ENCODE data around the gene KIF26B.

The KIF26B gene

GRCh38 chr1:245207056-245207638, 52.4 kb downstream of the KIF26B start:
- DNase-seq (ENCODE audit: low read depth in 2 of 3, low spot score in 1 of 3): no peak

DNA sequence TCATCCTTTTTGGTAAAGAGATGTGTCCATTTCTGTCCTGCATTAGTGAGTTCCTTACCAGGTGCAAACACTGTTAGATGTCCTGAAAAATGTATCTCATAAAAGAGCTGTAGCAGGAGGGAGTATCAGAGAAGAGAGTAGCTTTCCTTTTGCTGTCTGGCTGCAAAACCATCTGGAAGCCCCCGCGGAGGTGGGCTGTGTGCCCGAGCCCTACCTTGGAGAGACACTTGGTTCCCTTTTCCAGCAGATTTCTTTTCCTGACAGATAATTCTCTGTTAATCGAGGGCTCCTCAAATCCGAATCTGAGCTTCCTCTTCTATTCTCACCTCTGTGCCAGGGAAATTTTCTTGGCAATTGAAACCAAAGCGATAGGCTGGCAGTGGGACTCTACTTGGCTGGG, 53.0 kb downstream of the KIF26B start:
- DNase-seq (ENCODE audit: low read depth in 2 of 3, low spot score in 1 of 3): no peak

GRCh38 chr1:245209658-245210435, 55.1 kb downstream of the KIF26B start:
- DNase-seq (ENCODE audit: low read depth in 2 of 3, low spot score in 1 of 3): no peak

GRCh38 chr1:245211035-245211749, 56.4 kb downstream of the KIF26B start:
- DNase-seq (ENCODE audit: low read depth in 2 of 3, low spot score in 1 of 3): no peak

GRCh38 chr1:245211761-245212160, 57.0 kb downstream of the KIF26B start:
- no peak for DNase-seq (ENCODE audit: low read depth in 2 of 3, low spot score in 1 of 3)

DNA sequence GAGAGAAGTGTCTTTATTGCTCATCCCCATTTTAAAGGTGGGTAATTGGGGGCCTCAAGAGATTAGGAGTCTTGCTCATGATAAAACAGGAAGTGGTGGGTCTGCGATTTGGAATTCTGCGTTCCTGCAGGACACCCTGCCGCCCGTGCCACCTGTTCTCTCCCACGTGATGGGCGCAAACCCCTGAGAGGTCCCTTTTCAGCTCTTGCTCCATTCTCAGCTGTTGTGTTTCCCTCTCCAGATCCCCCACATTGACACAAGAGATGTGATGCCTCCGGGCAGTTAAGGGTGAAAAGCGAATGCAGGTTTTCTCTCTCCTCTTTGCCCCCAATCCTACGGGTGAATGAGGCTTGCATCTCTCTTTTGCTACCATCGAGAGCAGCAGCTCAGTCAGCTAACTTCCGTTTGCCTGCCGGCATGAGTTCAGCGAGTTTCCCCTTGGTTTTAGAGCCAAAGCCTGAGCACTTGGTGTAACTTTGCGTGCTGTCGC, 57.5 kb downstream of the KIF26B start:
- DNase-seq (ENCODE audit: low read depth in 2 of 3, low spot score in 1 of 3): no peak

GRCh38 chr1:245213066-245213831, 58.5 kb downstream of the KIF26B start:
- DNase-seq (ENCODE audit: low read depth in 2 of 3, low spot score in 1 of 3): no peak

- no peak for DNase-seq (ENCODE audit: low read depth in 2 of 3, low spot score in 1 of 3)
Measured at GRCh38 chr1:245215071-245215470, 60.3 kb downstream of the KIF26B start.

DNA sequence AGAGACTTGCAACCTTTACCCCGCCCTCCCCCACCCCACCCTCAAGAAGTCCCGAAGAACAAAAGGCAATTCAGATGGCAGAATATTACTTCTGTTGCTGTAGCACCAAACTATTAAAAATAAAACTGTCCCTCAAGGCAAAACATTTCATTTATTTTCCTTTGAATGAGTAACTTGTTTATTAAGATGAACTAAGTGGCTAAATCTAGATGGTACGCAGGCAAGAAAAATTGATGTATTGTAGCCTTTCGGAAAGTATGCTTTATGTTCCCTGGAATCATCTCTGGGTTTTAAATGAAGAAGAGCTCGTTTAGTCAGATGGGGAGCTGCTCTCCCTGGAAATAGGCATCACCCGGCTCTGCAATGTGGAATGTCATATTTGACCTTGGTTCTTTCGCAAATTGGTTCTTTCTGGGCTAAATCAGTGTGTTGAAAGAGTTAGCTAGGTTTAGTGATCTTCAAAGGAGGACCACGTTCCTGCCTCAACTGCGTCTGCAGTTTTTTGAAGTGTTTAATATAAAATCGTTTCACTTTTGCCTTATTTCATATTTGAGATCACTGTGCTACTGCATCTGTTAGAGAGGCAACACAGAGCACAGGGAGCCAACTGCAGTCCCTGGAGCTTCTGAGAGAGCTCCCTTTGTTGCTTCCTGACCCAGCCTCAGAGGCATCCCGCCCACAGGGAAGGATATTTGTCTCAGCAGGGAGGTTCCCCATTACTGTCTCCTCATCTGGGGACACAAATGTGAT, 61.8 kb downstream of the KIF26B start:
- no peak for DNase-seq (ENCODE audit: low read depth in 2 of 3, low spot score in 1 of 3)

GRCh38 chr1:245217853-245218608, 63.2 kb downstream of the KIF26B start:
- DNase-seq (ENCODE audit: low read depth in 2 of 3, low spot score in 1 of 3): no peak

DNA sequence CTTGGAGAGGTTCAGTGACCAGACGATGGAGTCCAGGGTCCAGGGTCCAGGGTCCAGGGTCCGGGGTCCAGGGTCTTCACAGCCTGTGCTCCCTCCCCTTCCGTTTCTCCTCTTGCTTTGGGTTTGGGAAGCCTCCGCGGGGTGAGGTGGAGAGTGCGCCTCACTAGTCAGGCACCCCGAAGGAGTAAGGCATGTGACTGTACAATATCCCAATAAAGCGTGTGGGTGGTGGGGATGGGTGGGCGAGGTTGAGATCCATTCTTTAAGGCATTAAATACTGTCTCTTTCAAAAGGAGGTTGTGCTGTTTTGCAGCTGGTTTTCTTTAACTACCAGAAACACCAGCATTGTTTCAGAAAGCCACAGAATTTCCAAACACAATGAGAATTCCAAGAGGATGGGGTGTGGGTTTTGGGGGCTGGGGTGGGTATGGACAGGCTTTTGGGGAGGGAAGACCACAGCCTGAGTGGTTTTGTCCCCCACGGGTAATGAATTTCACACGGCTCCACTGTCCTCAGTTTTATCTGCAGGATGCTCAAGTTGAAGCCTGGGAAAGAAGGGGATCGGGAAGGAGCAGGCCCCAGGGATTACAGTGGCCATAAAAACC, 65.7 kb downstream of the KIF26B start:
- DNase-seq (ENCODE audit: low read depth in 2 of 3, low spot score in 1 of 3): no peak

GRCh38 chr1:245221805-245222204, 67.0 kb downstream of the KIF26B start:
- DNase-seq (ENCODE audit: low read depth in 2 of 3, low spot score in 1 of 3): no peak

DNA sequence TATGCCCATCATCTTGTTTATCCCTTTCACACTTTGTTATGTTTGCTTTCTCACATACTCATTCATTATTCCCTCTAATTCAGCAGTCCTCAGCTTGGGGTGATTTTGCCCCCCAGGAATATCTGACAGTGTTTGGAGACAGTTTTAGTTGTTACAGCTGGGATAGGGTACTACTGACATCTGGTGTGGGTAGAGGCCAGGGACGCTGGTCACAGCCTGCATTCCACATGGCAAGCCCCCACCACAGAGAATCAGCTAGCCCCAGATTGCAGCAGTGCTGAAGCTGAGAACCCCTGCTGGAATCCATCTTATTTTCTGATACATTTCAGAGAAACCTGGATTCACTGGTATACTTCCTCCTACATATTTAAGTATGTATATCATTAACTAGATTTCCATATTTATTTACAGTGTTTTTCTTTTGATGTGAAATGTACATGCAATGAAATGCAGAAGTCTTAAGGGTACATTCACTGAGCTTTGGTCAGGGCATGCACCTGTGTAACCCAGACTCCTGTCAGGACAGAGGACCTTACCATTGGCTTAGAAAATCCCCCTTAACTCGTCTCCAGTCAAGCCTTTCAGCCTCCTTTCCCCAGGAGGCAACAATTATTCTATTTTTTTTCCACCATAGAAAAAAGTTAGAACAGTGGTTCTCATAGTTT, 68.3 kb downstream of the KIF26B start:
- DNase-seq (ENCODE audit: low read depth in 2 of 3, low spot score in 1 of 3): no peak

DNA sequence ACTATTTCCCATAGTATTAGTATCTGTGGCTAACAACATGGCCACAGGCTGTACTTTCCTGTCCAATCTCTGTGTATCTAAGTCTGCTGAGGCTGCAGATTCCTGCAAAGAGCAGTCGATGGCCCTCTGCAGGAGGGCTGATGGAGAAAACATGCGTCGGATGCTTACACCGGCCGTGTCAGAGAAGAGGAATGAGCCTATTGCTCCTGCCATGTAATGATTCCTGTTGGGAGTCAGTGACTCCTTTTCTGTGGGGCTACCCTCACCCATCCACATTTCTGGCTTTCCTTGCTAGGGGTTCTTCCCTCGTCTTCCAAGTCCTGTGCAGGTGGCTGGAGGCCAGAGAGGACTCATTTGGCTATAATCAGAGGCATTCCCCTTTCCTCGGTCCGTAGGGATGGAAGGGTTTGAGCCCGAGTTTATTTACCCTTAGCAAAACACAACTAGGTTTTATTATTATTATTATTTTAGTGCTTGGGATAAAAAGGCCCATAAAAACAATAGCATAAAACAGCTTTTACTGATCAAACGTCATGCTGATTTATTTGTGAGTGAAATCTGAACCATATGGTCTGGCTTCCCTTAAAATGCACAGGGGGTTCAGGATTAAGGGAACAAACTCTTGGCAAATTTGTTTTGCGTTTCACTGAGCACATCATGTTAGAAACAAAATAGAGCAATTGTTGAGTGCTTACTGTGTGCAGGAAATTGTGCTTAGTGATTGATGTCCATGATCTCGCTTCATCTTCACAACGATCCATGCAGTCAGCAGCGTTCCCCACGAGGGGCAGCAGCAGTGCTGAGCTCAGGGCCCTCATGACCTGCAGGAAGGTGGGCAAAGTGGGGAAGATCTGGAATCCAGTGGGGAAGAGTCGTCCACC, 70.8 kb downstream of the KIF26B start:
- DNase-seq (ENCODE audit: low read depth in 2 of 3, low spot score in 1 of 3): no peak

- DNase-seq (ENCODE audit: low read depth in 2 of 3, low spot score in 1 of 3): no peak
Measured at GRCh38 chr1:245226203-245226499, 71.4 kb downstream of the KIF26B start.

DNA sequence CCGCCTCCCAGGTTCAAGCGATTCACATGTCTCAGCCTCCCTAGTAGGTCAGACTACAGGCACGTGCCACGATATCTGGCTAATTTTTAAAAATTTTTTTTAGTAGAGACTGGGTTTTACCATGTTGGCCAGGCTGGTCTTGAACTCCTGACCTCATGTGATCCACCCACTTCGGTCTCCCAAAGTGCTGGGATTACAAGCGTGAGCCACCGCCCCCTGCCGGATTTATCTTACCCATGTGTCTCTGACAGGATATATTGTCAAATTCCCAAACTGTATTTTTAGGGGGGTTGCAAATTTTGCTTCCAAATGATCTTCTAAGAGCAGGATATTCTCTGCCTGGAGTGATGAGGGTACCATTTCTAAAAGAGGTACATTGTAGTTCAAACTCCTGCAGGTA, 74.3 kb downstream of the KIF26B start:
- DNase-seq (ENCODE audit: low read depth in 2 of 3, low spot score in 1 of 3): no peak

GRCh38 chr1:245232931-245233330, 78.1 kb downstream of the KIF26B start:
- DNase-seq (ENCODE audit: low read depth in 2 of 3, low spot score in 1 of 3): no peak
